Measurements from ENCODE around the gene ASB4.

The ASB4 gene

DNA sequence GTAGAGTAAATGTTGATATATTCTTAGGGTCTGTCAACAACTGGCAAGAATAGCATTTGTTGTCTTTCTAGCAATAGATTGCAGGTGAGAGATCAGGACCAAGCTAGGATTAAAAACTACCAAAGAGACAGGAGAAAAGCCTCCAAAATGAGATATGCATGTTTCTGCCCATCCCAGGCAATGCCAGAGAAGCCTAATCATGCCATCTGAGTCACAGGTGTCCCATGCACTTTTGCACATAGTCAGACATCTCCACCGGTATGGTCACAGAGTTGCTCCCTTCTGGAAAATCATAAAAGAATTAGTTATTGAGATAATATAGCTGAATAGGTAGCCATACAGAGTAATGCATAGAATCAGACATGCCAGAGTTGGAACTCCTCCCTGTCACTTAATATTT, 59.9 kb downstream of the ASB4 start:
- Histone ChIP-seq H3F3A (ENCODE audit: insufficient read depth, low read length) (no peaks in the 10 kb centered on the region), H3K9me3 (replicated peaks; ENCODE audit: insufficient read depth, low read length) (no peaks in the 10 kb centered on the region), H3K4me2 (ENCODE audit: low read depth, low read length) (peak overlapping the region; percentile 59; the same call in 1 of the 2 replicates), H2AFZ (ENCODE audit: low read length) (peak overlapping the region; percentile 49; the same call in 1 of the 2 replicates), H3K9ac (ENCODE audit: low read length) (no peak overlapping the region), H3K27ac (ENCODE audit: low read length) (no peak overlapping the region), H3K79me2 (ENCODE audit: low read length) (no peaks in the 10 kb centered on the region), H3K4me1 (ENCODE audit: low read length) (0 out of 2 replicates have a peak, but pooled peaks cover 4% of the 10 kb centered on the region), H3K4me3 (ENCODE audit: low read length) (0 out of 2 replicates have a peak overlapping the region, but pooled peaks have one; percentile 28), H4K20me1 (ENCODE audit: insufficient read depth, low read length) (no peaks in the 10 kb centered on the region), H3K9me2 (replicated peaks; ENCODE audit: insufficient read depth, low read length) (no peaks in the 10 kb centered on the region), H3K36me3 (replicated peaks; ENCODE audit: insufficient read depth, low read length) (no peaks in the 10 kb centered on the region), H3K27me3 (replicated peaks; ENCODE audit: insufficient read depth, low read length) (no peaks in the 10 kb centered on the region)
- TF ChIP-seq EZH2phosphoT487 (IDR thresholded peaks at IDR 0.05; ENCODE audit: low read length) (no peak), EZH2 (optimal IDR thresholded peaks at IDR 0.05; ENCODE audit: low read depth, low read length) (no peak)
- TF ChIP-seq, protein P1, sequence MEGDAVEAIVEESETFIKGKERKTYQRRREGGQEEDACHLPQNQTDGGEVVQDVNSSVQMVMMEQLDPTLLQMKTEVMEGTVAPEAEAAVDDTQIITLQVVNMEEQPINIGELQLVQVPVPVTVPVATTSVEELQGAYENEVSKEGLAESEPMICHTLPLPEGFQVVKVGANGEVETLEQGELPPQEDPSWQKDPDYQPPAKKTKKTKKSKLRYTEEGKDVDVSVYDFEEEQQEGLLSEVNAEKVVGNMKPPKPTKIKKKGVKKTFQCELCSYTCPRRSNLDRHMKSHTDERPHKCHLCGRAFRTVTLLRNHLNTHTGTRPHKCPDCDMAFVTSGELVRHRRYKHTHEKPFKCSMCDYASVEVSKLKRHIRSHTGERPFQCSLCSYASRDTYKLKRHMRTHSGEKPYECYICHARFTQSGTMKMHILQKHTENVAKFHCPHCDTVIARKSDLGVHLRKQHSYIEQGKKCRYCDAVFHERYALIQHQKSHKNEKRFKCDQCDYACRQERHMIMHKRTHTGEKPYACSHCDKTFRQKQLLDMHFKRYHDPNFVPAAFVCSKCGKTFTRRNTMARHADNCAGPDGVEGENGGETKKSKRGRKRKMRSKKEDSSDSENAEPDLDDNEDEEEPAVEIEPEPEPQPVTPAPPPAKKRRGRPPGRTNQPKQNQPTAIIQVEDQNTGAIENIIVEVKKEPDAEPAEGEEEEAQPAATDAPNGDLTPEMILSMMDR (IDR thresholded peaks at IDR 0.05; ENCODE audit: low read length), result no peak
- DNase-seq, result no peak

DNA sequence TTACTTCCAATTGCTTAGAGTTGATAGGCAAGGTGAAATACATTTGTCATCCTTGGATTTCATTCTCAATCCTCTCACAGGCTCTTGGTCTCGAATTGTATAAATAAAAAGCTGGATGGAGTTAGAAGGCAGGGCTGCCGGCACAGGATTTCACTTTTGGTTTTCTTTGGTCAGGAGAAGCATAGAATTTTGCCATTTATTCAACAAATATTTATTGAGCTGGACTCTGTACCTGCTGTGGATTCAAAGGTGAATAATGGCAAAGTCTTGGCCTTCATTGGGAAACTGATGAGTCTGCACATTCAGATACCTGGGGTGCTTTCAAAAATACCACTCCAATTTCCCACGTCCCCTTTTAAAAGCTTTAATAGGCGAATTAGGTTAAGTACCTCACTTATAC, 60.9 kb downstream of the ASB4 start:
- Histone ChIP-seq H3K36me3 (replicated peaks; ENCODE audit: insufficient read depth, low read length) (no peaks in the 10 kb centered on the region), H3K4me3 (ENCODE audit: low read length) (no peak overlapping the region), H4K20me1 (ENCODE audit: insufficient read depth, low read length) (no peaks in the 10 kb centered on the region), H3K27ac (ENCODE audit: low read length) (no peak overlapping the region), H3F3A (ENCODE audit: insufficient read depth, low read length) (no peaks in the 10 kb centered on the region), H3K79me2 (ENCODE audit: low read length) (no peaks in the 10 kb centered on the region), H2AFZ (ENCODE audit: low read length) (no peak overlapping the region), H3K4me1 (ENCODE audit: low read length) (0 out of 2 replicates have a peak, but pooled peaks cover 4% of the 10 kb centered on the region), H3K4me2 (ENCODE audit: low read depth, low read length) (no peak overlapping the region), H3K27me3 (replicated peaks; ENCODE audit: insufficient read depth, low read length) (no peaks in the 10 kb centered on the region), H3K9me3 (replicated peaks; ENCODE audit: insufficient read depth, low read length) (no peaks in the 10 kb centered on the region), H3K9ac (ENCODE audit: low read length) (no peak overlapping the region), H3K9me2 (replicated peaks; ENCODE audit: insufficient read depth, low read length) (no peaks in the 10 kb centered on the region)
- no peak for DNase-seq
- TF ChIP-seq EZH2phosphoT487 (IDR thresholded peaks at IDR 0.05; ENCODE audit: low read length) (no peak), EZH2 (optimal IDR thresholded peaks at IDR 0.05; ENCODE audit: low read depth, low read length) (no peak)
- TF ChIP-seq, protein P1 (IDR thresholded peaks at IDR 0.05; ENCODE audit: low read length), result no peak

DNA sequence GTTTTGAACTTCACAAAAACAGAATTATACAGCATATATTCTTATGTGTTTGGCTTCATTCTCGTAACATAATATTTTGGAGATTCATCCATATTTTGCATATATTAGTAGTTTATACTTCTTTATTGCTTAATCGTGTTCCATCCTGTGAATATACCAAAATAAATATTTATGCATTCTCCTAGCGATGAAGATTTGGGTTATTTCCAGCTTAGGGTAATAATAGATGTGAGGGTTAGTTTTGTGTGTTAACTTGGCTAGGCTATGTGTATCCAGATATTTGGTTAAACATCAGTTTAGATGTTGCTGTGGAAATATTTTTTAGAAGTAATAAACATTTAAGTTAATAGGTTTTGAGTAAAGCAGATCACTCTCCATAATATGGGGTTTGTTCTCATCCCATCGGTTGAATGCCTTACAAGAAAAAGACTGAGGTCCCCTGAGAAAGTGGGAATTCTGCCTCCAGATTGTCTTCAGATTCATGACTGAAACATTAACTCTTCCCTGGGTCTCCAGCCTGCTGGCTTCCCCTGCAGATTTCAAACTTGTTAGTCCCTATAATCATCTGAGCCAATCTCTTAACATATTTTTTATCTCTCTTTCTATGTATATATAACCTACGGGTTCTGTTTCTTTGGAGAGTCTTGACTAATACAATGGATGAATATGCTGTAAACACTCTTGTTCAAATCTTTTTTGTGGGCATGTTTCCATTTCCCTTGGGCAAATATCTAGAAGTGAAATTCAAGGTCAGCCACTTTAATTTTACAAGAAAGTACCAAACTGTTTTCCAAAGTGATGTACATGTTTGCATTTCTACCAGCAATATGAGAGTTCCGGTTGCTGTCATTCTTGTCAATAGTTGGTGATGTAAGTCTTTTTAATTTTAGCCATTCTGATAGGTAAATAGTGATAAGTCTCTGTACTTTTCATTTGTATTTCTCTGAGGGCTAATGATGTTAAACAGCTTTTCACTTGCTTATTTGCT, 61.9 kb downstream of the ASB4 start:
- no peak overlapping the region for H3K4me2 ChIP-seq (ENCODE audit: low read depth, low read length)
- no peaks in the 10 kb centered on the region for H4K20me1 ChIP-seq (ENCODE audit: insufficient read depth, low read length)
- H3K79me2 ChIP-seq (ENCODE audit: low read length), result no peaks in the 10 kb centered on the region
- H2AFZ ChIP-seq (ENCODE audit: low read length), result no peak overlapping the region
- no peak overlapping the region for H3K4me3 ChIP-seq (ENCODE audit: low read length)
- H3K36me3 ChIP-seq (replicated peaks; ENCODE audit: insufficient read depth, low read length), result no peaks in the 10 kb centered on the region
- H3K4me1 ChIP-seq (ENCODE audit: low read length), result 0 out of 2 replicates have a peak, but pooled peaks cover 4% of the 10 kb centered on the region
- no peak overlapping the region for H3K9ac ChIP-seq (ENCODE audit: low read length)
- H3K27ac ChIP-seq (ENCODE audit: low read length), result no peak overlapping the region
- H3K9me2 ChIP-seq (replicated peaks; ENCODE audit: insufficient read depth, low read length), result no peaks in the 10 kb centered on the region
- no peak for DNase-seq
- TF ChIP-seq EZH2 (optimal IDR thresholded peaks at IDR 0.05; ENCODE audit: low read depth, low read length) (no peak), EZH2phosphoT487 (IDR thresholded peaks at IDR 0.05; ENCODE audit: low read length) (no peak)
- TF ChIP-seq, protein P1 (IDR thresholded peaks at IDR 0.05; ENCODE audit: low read length), result no peak
- no peaks in the 10 kb centered on the region for H3F3A ChIP-seq (ENCODE audit: insufficient read depth, low read length)
- H3K9me3 ChIP-seq (replicated peaks; ENCODE audit: insufficient read depth, low read length), result no peaks in the 10 kb centered on the region
- no peaks in the 10 kb centered on the region for H3K27me3 ChIP-seq (replicated peaks; ENCODE audit: insufficient read depth, low read length)

Measured in MM.1S (cell line).